ENCODE measurements around the gene SP6.

The SP6 gene

DNA sequence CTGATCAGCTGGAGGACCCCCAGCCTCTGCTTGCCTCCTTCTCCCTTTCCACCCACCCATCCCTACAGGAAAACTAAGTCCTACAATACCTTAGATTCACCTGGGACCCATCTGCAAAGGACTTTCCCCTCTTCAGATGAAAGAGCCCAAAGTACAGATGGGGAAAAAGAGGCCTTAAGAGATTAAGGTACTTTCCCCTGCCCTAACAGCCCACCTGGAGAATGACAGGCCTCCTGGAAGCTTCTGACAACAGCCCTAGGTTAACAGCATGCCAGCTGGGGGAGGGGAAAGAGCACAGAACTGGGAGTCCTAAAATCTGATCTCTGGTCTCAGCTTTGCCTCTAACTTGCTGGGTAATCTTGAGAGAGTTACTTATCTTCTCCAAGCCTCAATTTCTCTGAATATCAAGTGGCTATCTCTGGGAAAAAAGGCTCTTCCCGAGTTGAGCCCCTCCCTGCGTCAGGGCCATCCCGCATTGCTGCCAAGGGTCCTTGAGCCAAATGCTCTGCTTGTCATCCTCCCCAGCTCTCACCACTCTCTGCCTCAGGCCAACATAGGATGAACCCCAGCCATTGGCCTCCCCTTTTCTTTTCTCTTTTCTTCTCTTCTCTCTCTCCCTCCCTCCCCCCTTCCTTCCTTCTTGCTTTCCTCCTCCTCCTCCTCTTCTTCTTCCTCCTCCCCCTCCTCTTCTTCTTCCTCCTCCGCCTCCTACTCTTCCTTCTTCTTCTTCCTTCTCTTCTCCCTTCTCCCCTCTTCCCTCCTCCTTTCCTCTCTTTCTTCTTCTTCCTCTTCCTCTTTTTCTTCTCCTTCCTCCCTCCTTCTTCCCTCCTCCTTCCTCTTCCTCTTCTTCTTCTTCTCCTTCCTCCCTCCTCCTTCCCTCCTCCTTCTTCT is 22.5 kb upstream of the SP6 start:
- no peak for ATAC-seq
- TF ChIP-seq, protein P1, sequence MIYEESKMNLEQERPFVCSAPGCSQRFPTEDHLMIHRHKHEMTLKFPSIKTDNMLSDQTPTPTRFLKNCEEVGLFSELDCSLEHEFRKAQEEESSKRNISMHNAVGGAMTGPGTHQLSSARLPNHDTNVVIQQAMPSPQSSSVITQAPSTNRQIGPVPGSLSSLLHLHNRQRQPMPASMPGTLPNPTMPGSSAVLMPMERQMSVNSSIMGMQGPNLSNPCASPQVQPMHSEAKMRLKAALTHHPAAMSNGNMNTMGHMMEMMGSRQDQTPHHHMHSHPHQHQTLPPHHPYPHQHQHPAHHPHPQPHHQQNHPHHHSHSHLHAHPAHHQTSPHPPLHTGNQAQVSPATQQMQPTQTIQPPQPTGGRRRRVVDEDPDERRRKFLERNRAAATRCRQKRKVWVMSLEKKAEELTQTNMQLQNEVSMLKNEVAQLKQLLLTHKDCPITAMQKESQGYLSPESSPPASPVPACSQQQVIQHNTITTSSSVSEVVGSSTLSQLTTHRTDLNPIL (CRISPR knock-in tag; IDR thresholded peaks at IDR 0.05; ENCODE audit: low read depth) = no peak
- TF ChIP-seq ZNF70 (CRISPR knock-in tag; IDR thresholded peaks at IDR 0.05) (no peak), OSR1 (CRISPR knock-in tag; IDR thresholded peaks at IDR 0.05) (no peak), ZFP30 (CRISPR knock-in tag; IDR thresholded peaks at IDR 0.05) (no peak), GLIS3 (CRISPR knock-in tag; IDR thresholded peaks at IDR 0.05) (no peak), ZFP3 (CRISPR knock-in tag; IDR thresholded peaks at IDR 0.05) (no peak), ISL1 (CRISPR knock-in tag; IDR thresholded peaks at IDR 0.05) (no peak), ZNF8 (CRISPR knock-in tag; IDR thresholded peaks at IDR 0.05) (no peak), ARNTL (CRISPR knock-in tag; IDR thresholded peaks at IDR 0.05; ENCODE audit: borderline replicate concordance, low read depth) (no peak), SNAI2 (CRISPR knock-in tag; IDR thresholded peaks at IDR 0.05) (no peak), ZNF565 (CRISPR knock-in tag; conservative IDR thresholded peaks at IDR 0.05; ENCODE audit: low read depth) (no peak), BACH2 (CRISPR knock-in tag; IDR thresholded peaks at IDR 0.05; ENCODE audit: borderline replicate concordance) (no peak), TCF4 (CRISPR knock-in tag; IDR thresholded peaks at IDR 0.05; ENCODE audit: borderline replicate concordance) (no peak), CSDC2 (CRISPR knock-in tag; IDR thresholded peaks at IDR 0.05) (no peak), TOX (CRISPR knock-in tag; IDR thresholded peaks at IDR 0.05; ENCODE audit: borderline replicate concordance) (no peak)
- TF ChIP-seq, protein P2, sequence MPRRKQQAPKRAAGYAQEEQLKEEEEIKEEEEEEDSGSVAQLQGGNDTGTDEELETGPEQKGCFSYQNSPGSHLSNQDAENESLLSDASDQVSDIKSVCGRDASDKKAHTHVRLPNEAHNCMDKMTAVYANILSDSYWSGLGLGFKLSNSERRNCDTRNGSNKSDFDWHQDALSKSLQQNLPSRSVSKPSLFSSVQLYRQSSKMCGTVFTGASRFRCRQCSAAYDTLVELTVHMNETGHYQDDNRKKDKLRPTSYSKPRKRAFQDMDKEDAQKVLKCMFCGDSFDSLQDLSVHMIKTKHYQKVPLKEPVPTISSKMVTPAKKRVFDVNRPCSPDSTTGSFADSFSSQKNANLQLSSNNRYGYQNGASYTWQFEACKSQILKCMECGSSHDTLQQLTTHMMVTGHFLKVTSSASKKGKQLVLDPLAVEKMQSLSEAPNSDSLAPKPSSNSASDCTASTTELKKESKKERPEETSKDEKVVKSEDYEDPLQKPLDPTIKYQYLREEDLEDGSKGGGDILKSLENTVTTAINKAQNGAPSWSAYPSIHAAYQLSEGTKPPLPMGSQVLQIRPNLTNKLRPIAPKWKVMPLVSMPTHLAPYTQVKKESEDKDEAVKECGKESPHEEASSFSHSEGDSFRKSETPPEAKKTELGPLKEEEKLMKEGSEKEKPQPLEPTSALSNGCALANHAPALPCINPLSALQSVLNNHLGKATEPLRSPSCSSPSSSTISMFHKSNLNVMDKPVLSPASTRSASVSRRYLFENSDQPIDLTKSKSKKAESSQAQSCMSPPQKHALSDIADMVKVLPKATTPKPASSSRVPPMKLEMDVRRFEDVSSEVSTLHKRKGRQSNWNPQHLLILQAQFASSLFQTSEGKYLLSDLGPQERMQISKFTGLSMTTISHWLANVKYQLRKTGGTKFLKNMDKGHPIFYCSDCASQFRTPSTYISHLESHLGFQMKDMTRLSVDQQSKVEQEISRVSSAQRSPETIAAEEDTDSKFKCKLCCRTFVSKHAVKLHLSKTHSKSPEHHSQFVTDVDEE (CRISPR knock-in tag; IDR thresholded peaks at IDR 0.05) = no peak

DNA sequence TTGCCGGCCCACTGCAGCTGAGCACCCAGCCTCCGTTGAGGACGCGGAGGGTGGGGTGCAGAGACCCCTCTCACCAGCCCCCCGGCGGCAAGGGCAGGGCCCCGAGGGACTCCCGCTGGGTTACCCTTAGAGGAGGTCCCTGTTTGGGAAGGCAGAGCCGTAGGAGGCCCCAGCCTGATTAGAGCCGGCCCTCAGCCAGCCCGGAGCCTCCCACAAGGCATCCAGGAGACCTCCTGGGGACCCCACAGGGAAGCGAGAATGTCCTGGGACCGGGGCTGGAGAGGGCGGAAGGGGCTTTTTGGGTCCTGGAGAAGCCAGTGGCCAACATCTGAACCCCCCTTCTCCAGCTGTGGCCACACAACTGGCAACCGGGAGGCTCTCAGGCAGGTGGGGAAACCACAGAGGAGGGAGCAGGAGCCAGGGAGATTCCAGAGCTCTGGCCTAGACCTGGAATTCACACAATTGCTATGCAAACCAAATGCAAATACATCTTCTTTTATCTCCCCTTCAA is 21.7 kb upstream of the SP6 start:
- TF ChIP-seq GLIS3 (CRISPR knock-in tag; IDR thresholded peaks at IDR 0.05) = no peak
- TF ChIP-seq, protein P2 (CRISPR knock-in tag; IDR thresholded peaks at IDR 0.05) = no peak
- TF ChIP-seq ESRRG (CRISPR knock-in tag; IDR thresholded peaks at IDR 0.05) = no peak
- no peak for TF ChIP-seq OSR1 (CRISPR knock-in tag; IDR thresholded peaks at IDR 0.05)
- no peak for TF ChIP-seq ZNF8 (CRISPR knock-in tag; IDR thresholded peaks at IDR 0.05)
- TF ChIP-seq, protein P1 (CRISPR knock-in tag; IDR thresholded peaks at IDR 0.05; ENCODE audit: low read depth) = no peak
- TF ChIP-seq CSDC2 (CRISPR knock-in tag; IDR thresholded peaks at IDR 0.05) = no peak
- no peak for TF ChIP-seq BACH2 (CRISPR knock-in tag; IDR thresholded peaks at IDR 0.05; ENCODE audit: borderline replicate concordance)
- TF ChIP-seq RARB (CRISPR knock-in tag; IDR thresholded peaks at IDR 0.05) = no peak
- no peak for TF ChIP-seq PPARA (CRISPR knock-in tag; IDR thresholded peaks at IDR 0.05; ENCODE audit: borderline replicate concordance)
- no peak for TF ChIP-seq TCF4 (CRISPR knock-in tag; IDR thresholded peaks at IDR 0.05; ENCODE audit: borderline replicate concordance)
- no peak for TF ChIP-seq TOX (CRISPR knock-in tag; IDR thresholded peaks at IDR 0.05; ENCODE audit: borderline replicate concordance)
- no peak for TF ChIP-seq ZFP30 (CRISPR knock-in tag; IDR thresholded peaks at IDR 0.05)
- TF ChIP-seq ZNF70 (CRISPR knock-in tag; IDR thresholded peaks at IDR 0.05) = no peak
- TF ChIP-seq, protein P3, sequence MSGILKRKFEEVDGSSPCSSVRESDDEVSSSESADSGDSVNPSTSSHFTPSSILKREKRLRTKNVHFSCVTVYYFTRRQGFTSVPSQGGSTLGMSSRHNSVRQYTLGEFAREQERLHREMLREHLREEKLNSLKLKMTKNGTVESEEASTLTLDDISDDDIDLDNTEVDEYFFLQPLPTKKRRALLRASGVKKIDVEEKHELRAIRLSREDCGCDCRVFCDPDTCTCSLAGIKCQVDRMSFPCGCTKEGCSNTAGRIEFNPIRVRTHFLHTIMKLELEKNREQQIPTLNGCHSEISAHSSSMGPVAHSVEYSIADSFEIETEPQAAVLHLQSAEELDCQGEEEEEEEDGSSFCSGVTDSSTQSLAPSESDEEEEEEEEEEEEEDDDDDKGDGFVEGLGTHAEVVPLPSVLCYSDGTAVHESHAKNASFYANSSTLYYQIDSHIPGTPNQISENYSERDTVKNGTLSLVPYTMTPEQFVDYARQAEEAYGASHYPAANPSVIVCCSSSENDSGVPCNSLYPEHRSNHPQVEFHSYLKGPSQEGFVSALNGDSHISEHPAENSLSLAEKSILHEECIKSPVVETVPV (CRISPR knock-in tag; IDR thresholded peaks at IDR 0.05) = no peak
- ATAC-seq = no peak
